Jurkat, Clone E6-1 (cell line): Measurements from ENCODE around the gene TIGAR. TPM values are rescaled to one million over a fixed set of nuclear protein-coding genes. Genes with fewer than 3 reads are reported as not detected.
A peak's percentile ranks its signal among the peaks of the same experiment; 100 is the strongest.

ENCODE experiments used
- DNase-seq: peaks from one replicate; pipeline ENCODE4 v3.0.0-alpha.2; 2011; ENCODE audit warnings: low read depth, low spot score
- H3K4me3 ChIP-seq: 2 replicates; pipeline ENCODE4 v1.5.1; 2011; ENCODE audit warnings: mild to moderate bottlenecking, low read length, control low read depth, moderate library complexity
- polyA plus RNA-seq: library from polyadenylated mRNA; unstranded; fragments of >200 nt; gene quantifications from one replicate; pipeline ENCODE4 v1.2.1, GENCODE V29; 2012; ENCODE audit warnings: missing spikeins; ENCODE audit not compliant: insufficient read length, insufficient read depth

Gene TIGAR
- polyA plus RNA-seq: 17.9 TPM

GRCh38 chr12:4320853-4321701, at the start of gene TIGAR:
TIGAR (plus strand) TSS chr12:4321213; CDS start chr12:4321272, 59 bp downstream.
- peak; percentile 84 for DNase-seq
- peak within 1 kb of the TSS; percentile 92 for H3K4me3 ChIP-seq

DNA sequence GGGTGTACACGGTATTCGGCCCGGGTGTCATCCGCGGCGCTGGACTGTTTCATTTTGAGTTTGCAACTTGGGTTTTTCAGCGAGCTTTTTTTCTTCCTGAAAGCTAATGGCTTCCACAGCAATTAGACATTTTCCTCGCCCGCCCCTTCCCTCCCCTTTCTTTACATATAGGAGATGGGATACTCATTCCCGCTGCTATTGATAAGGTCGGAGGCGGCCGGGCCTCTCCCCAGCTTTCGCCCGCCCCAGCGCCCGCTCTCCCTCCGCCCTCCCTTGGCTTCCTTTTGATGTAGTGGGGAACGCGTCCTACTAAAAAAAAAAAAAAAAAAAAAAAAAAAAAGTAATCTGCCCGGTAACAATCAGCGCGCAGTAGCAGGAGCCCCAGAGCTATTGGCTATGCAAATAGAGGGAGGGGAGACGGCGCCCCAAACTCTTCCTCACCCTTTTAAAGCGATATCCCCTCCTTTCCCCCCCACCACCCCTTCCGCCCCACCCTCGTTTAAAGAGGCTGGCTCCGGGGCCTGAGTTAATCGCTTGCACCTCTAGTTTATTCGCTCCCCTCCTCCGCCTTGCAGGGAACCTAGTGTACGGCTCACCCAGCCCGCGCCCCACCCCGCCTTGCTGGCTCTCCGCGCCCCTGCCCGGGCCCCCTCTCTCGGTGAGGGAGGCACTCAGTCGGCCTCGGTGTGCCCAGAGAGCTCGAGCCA, 49.1 kb upstream of the TIGAR start:
- peak overlapping the region; percentile 56 for H3K4me3 ChIP-seq
- peak; percentile 85 for DNase-seq

DNA sequence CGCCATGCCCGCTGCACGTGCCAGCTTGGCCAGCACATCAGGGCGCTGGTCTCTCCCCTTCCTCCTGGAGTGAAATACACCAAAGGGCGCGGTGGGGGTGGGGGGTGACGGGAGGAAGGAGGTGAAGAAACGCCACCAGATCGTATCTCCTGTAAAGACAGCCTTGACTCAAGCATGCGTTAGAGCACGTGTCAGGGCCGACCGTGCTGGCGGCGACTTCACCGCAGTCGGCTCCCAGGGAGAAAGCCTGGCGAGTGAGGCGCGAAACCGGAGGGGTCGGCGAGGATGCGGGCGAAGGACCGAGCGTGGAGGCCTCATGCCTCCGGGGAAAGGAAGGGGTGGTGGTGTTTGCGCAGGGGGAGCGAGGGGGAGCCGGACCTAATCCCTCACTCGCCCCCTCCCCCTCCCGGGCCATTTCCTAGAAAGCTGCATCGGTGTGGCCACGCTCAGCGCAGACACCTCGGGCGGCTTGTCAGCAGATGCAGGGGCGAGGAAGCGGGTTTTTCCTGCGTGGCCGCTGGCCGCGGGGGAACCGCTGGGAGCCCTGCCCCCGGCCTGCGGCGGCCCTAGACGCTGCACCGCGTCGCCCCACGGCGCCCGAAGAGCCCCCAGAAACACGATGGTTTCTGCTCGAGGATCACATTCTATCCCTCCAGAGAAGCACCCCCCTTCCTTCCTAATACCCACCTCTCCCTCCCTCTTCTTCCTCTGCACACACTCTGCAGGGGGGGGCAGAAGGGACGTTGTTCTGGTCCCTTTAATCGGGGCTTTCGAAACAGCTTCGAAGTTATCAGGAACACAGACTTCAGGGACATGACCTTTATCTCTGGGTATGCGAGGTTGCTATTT, 48.4 kb upstream of the TIGAR start:
- H3K4me3 ChIP-seq: peak overlapping the region; percentile 56
- no peak for DNase-seq

- no peak for DNase-seq
Observed at GRCh38 chr12:4273273-4273651, 47.8 kb upstream of the TIGAR start.

DNA sequence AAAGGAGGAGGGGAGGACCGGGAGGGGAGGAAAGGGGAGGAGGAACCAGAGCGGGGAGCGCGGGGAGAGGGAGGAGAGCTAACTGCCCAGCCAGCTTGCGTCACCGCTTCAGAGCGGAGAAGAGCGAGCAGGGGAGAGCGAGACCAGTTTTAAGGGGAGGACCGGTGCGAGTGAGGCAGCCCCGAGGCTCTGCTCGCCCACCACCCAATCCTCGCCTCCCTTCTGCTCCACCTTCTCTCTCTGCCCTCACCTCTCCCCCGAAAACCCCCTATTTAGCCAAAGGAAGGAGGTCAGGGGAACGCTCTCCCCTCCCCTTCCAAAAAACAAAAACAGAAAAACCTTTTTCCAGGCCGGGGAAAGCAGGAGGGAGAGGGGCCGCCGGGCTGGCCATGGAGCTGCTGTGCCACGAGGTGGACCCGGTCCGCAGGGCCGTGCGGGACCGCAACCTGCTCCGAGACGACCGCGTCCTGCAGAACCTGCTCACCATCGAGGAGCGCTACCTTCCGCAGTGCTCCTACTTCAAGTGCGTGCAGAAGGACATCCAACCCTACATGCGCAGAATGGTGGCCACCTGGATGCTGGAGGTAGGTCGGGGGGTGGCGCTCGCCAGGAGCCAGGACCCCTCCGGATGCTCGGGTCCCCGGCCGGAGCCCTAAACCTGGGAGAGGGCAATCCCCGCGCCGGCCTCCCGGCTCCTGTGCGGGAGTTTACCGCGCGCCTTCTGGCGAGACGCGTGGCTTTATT, 47.2 kb upstream of the TIGAR start, which contains the start of gene CCND2:
Gene CCND2, plus strand, starts transcription at position 111 of the 744 bp plus-strand sequence. Its CDS starts 279 bp downstream, at position 390.
- no peak for DNase-seq
- H3K4me3 ChIP-seq: peak within 1 kb of the TSS; percentile 56

More at GRCh38 chr12:4273273-4273651, 47.8 kb upstream of the TIGAR start:
- H3K4me3 ChIP-seq: peak overlapping the region; percentile 32; the same call in 1 of the 2 replicates

GRCh38 chr12:4274396-4275015, 46.5 kb upstream of the TIGAR start:
- H3K4me3 ChIP-seq: peak overlapping the region; percentile 13

DNA sequence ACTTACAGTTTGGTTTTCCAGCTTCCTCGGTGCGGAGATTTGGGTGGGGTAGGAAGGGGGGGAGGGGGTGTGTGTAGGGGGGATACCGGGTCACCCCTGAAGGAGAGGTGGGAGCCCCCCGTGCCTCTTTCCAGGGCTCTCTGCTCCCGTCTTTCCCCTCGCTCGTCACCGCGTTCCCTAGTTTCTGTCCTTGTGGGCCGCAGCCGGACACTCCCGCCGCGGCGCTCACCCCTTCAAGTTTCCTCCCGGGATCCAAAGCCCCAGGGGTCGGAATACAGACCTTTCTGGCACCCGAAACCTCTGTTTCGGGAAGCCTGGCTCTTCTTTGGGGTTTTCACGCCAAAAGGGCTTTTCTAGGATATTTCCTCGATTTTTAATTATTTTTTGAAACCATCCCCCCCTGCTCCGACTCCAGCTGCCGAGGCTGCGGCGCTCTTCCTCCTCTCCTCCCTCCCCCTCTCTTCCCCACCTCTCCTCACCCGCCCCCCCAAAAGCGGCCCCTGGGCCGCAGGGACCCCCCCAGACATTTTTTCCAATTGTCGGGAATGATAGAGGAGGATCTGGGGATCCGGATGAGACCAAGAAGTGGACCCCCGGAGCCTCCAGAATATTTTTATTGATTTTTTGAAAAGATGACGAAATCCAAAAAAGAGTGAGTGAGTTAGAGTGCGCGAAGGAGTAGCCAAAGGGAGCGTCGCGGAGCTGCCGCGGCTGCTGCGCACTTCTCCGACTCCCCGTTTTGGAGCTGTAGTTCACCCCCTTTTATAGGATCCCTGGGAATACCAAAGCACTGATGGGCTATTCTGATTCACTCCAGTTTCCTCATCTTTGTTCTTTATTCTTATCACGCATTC, 45.8 kb upstream of the TIGAR start:
- DNase-seq: no peak
- no peak overlapping the region for H3K4me3 ChIP-seq

More at GRCh38 chr12:4274396-4275015, 46.5 kb upstream of the TIGAR start:
- no peak for DNase-seq

DNA sequence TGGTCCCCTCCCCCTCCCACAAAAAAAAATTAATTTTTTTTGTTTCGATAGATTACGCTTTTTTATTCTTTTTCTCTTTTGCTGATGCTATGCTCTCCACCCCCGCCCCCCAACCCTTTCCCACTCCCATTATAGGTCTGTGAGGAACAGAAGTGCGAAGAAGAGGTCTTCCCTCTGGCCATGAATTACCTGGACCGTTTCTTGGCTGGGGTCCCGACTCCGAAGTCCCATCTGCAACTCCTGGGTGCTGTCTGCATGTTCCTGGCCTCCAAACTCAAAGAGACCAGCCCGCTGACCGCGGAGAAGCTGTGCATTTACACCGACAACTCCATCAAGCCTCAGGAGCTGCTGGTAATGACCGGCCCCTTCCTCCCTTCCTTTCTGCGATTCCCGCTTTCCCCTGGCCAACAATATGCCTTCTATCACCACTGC, 45.1 kb upstream of the TIGAR start:
- no peak overlapping the region for H3K4me3 ChIP-seq
- DNase-seq: no peak

DNA sequence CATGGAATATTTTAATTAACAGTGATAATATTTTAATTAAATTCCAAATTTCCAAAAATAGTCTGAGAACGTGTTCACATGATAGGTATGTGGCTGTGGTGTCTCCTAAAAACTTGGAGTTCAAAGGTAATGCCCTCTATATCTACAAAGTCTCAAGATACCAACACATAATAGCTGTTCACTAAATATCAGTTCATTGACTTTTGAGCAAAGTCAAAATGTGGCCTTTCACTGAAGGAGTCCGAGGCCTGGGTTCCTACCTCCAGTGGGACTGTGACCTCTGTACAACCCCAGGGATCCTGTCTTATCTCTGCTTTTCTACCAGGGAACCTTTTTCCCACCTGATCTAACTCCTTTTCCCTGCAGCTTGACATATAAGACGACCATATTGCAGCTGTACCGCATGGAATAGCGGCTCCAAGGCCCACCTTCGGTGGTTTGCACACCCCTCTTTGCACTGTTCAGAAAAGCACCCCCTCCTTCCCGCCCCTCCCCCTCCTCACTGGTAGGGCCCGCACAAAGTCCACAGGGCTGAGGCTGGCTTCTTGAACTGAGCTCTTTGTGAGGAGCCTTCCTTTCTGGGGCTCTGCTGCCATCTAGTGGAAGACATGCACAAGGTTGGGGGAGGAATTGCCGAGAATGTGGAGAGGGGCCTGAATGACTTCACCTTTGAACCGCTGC, 44.3 kb upstream of the TIGAR start:
- no peak overlapping the region for H3K4me3 ChIP-seq
- DNase-seq: peak; percentile 78

GRCh38 chr12:4277205-4277543, 43.8 kb upstream of the TIGAR start:
- no peak for DNase-seq
- H3K4me3 ChIP-seq: no peak overlapping the region

GRCh38 chr12:4277857-4278256, 43.2 kb upstream of the TIGAR start:
- H3K4me3 ChIP-seq: no peak overlapping the region
- no peak for DNase-seq

DNA sequence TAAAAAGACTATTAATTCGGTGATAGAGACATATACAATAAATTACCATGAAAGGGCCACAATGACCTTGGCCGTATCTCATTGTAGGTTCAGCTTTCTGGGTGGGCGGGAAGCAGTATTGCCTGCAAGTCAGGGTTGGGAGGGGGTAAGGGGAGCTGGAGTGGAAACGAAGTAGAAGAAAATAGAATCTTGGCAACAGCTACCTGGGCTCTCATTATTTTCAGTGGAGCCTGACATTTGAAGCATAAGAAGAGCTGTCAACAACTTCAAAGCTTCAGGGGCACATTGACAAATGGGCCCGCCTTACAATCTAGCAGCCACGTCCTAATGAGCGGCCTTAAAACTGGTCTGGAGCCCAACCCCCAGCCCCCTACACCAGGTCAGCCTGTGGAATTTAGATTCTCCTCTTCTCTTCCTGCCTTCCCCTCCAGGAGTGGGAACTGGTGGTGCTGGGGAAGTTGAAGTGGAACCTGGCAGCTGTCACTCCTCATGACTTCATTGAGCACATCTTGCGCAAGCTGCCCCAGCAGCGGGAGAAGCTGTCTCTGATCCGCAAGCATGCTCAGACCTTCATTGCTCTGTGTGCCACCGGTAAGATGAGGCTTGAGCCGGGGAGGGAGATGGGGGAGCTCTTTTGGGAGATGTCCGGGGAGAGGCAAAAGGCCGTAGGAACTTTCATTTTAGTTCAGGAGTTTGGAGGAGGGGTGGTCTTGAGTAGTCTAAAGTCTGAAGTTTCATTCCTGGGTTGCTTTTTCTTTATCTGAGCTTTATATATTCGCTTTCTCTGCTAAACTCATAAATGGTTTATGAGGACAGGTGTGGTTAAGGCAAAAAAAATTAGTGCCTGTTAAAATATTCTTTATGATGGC, 42.5 kb upstream of the TIGAR start:
- DNase-seq: no peak
- no peak overlapping the region for H3K4me3 ChIP-seq

- H3K4me3 ChIP-seq: no peak overlapping the region
- DNase-seq: no peak
Observed at GRCh38 chr12:4279198-4279690, 41.8 kb upstream of the TIGAR start.

DNA sequence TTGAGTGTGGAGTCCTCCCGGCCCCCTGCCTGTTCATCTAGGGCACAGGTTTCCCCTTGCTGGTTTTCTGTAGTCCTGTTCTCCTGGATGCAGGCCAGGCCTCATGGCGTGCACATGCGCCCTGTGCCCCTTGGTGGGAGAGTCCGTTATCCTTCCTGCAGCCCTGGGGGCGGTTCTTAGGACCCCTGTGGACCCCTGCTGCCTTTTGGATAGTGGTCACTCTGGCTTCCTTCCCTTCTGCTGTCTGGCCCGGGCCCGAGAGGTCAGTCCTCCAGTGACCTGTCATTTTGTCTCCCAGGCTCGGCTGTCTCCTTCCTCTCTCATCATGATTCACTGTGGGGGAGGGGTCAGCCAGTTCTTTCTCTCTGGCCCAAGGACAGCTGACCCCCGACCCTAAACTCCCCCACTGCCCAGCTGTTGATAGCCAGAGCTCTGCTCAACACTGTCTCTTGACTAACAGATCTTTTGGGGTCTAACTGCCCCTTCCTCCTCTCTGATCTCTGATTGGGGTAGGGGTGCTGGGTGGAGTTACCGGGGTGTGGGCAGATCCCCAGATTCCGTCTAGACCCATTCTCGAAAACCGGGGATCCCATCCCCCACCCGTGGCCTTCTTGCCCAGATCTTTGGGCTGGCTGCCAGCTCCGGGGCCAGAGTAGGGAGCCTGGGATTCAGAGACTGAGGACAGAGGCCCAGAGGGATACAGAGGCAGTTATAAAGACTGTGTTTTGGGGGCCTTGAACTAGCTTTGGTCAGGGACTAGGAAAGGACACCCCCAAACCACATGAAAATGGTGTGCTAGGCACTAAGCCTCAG, 40.5 kb upstream of the TIGAR start:
- H3K4me3 ChIP-seq: no peak overlapping the region
- DNase-seq: no peak

DNA sequence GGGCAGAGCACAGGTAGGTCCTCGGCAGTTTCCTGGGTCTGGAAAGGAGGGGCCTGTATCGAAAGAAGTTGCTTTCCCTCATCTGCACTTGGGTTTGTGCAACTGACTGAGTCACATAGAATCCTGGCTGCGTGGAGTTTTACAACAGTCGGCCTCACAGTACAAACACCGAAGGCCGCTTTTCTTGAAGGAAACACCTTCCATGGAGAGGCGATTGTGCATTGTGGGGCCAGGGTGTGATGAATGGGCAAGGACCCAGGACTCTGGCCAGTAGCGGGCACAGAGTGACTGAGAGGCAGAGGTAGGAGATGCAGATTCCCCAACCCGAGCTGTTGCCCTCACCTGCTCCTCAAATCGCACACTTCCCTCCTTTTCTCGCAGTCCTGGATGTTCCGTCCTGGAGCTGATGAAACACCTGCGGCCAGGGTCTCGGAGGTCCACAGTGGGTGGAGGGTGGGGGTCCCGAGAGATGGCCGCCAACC, 39.8 kb upstream of the TIGAR start:
- no peak overlapping the region for H3K4me3 ChIP-seq

More for the DNA sequence above, 39.8 kb upstream of the TIGAR start:
- DNase-seq: no peak
